Vagina (tissue), 2 donors: ENCODE data around the gene CTBS.

Experiments
- CTCF ChIP-seq, 3 experiments: fragments of 450-650 bp in 2 of 3; fragments of 200-600 bp in 1 of 3; sonication (generic) in 1 of 3; IDR thresholded peaks; one replicate each; pipeline ENCODE4 v1.5.1; 2017 to 2019; ENCODE audit warnings: antibody characterized with exemption in 3 of 3, mild to moderate bottlenecking in 2 of 3, moderate library complexity in 2 of 3
- POLR2A ChIP-seq, 2 donors: fragments of 450-650 bp; IDR thresholded peaks; one replicate each; pipeline ENCODE4 v1.6.1; 2017; ENCODE audit warnings: antibody characterized with exemption in 2 of 2, mild to moderate bottlenecking in 2 of 2, moderate library complexity in 2 of 2
- POLR2AphosphoS5 ChIP-seq, 2 donors: sonication (generic); formaldehyde crosslinking; IDR thresholded peaks; one replicate each; pipeline ENCODE4 v1.9.0; 2017; ENCODE audit warnings: antibody characterized with exemption in 2 of 2, mild to moderate bottlenecking in 2 of 2, low read depth in 1 of 2; ENCODE audit not compliant: insufficient read depth in 1 of 2

GRCh38 chr1:84524590-84524989, 49.6 kb downstream of the CTBS start:
- no peak for TF ChIP-seq CTCF (IDR thresholded peaks at IDR 0.05)
- TF ChIP-seq POLR2AphosphoS5 (IDR thresholded peaks at IDR 0.05; ENCODE audit: insufficient read depth in 1 of 2, low read depth in 1 of 2) = no peak
- TF ChIP-seq POLR2A (IDR thresholded peaks at IDR 0.05) = no peak
